HepG2 (cell line): Measurements from ENCODE around the gene SSX2IP. TPM values are rescaled to one million over a fixed set of nuclear protein-coding genes. Genes with fewer than 3 reads are reported as not detected.
A peak's percentile ranks its signal among the peaks of the same experiment; 100 is the strongest.

Experiments
- ARNTL ChIP-seq: sonication (generic); formaldehyde crosslinking; IDR thresholded peaks from 2 replicates; pipeline ENCODE4 v1.4.0; 2020; ENCODE audit warnings: mild to moderate bottlenecking, missing genetic modification reagents
- CEBPG ChIP-seq: IDR thresholded peaks from 2 replicates; pipeline ENCODE4 v1.6.1; 2016
- CSRNP1 ChIP-seq: sonication (generic); formaldehyde crosslinking; IDR thresholded peaks from 2 replicates; pipeline ENCODE4 v1.8.1; 2023; ENCODE audit warnings: mild to moderate bottlenecking, missing genetic modification reagents
- EZH2 ChIP-seq: conservative IDR thresholded peaks from 2 replicates; pipeline ENCODE4 v1.6.1; 2012; ENCODE audit warnings: mild to moderate bottlenecking, low read depth, low read length, moderate library complexity
- HBP1 ChIP-seq: IDR thresholded peaks from 2 replicates; pipeline ENCODE4 v1.6.1; 2016; ENCODE audit warnings: low read depth, control low read depth
- HDAC1 ChIP-seq: sonication (generic); formaldehyde crosslinking; IDR thresholded peaks from 2 replicates; pipeline ENCODE4 v1.5.1; 2020; ENCODE audit warnings: mild to moderate bottlenecking, missing genetic modification reagents
- HNRNPK ChIP-seq: fragments of 200-400 bp; formaldehyde crosslinking; IDR thresholded peaks from 2 replicates; pipeline ENCODE4 v1.6.1; 2018; ENCODE audit warnings: low read length, low read depth, moderate library complexity, mild to moderate bottlenecking; ENCODE audit not compliant: poor library complexity, severe bottlenecking
- MAX ChIP-seq: IDR thresholded peaks from 2 replicates; pipeline ENCODE4 v1.6.1; 2012; ENCODE audit warnings: inconsistent platforms
- MED1 ChIP-seq: sonication (generic); formaldehyde crosslinking; IDR thresholded peaks from 2 replicates; pipeline ENCODE4 v1.4.0; 2020; ENCODE audit warnings: missing genetic modification reagents
- POLR2A ChIP-seq, 2 experiments: IDR thresholded peaks; 2 replicates each; pipeline ENCODE4 v1.6.1; 2011; ENCODE audit warnings: low read depth in 2 of 2, low read length in 2 of 2, mild to moderate bottlenecking in 1 of 2, moderate library complexity in 1 of 2; ENCODE audit not compliant: insufficient read depth in 1 of 2
- PREB ChIP-seq: sonication (generic); formaldehyde crosslinking; IDR thresholded peaks from 2 replicates; pipeline ENCODE4 v1.4.0; 2020; ENCODE audit warnings: missing genetic modification reagents
- SATB2 ChIP-seq: sonication (generic); formaldehyde crosslinking; IDR thresholded peaks from 2 replicates; pipeline ENCODE4 v1.5.0; 2020; ENCODE audit warnings: missing genetic modification reagents
- SIN3A ChIP-seq: IDR thresholded peaks from 2 replicates; pipeline ENCODE4 v1.6.1; 2011; ENCODE audit warnings: low read depth, mild to moderate bottlenecking, control low read depth, low read length, borderline replicate concordance
- TCF7L2 ChIP-seq: IDR thresholded peaks from 2 replicates; pipeline ENCODE4 v1.6.1; 2011; ENCODE audit warnings: mild to moderate bottlenecking, low read depth, low read length, moderate library complexity
- USF2 ChIP-seq, 2 experiments: sonication (generic) in 1 of 2; formaldehyde crosslinking in 1 of 2; IDR thresholded peaks; 2 replicates each; pipeline versions ENCODE4 v1.5.1 to v1.6.1; 2011 to 2020; ENCODE audit warnings: borderline replicate concordance in 1 of 2, low read depth in 1 of 2, low read length in 1 of 2, mild to moderate bottlenecking in 1 of 2, missing genetic modification reagents in 1 of 2, moderate library complexity in 1 of 2
- ZBTB1 ChIP-seq: sonication (generic); formaldehyde crosslinking; IDR thresholded peaks from 2 replicates; pipeline ENCODE4 v1.4.0; 2020; ENCODE audit warnings: missing genetic modification reagents, borderline replicate concordance
- ZFX ChIP-seq: sonication (generic); formaldehyde crosslinking; IDR thresholded peaks from 2 replicates; pipeline ENCODE4 v1.4.0; 2020; ENCODE audit warnings: mild to moderate bottlenecking, low read depth, missing genetic modification reagents, moderate library complexity
- ZKSCAN1 ChIP-seq: fragments of 150-350 bp; IDR thresholded peaks from 2 replicates; pipeline ENCODE4 v1.6.1; 2014; ENCODE audit warnings: low read length
- ZNF678 ChIP-seq: sonication (generic); formaldehyde crosslinking; IDR thresholded peaks from 2 replicates; pipeline ENCODE4 v1.4.0; 2020; ENCODE audit warnings: mild to moderate bottlenecking, missing genetic modification reagents
- ZNF770 ChIP-seq: sonication (generic); formaldehyde crosslinking; IDR thresholded peaks from 2 replicates; pipeline ENCODE4 v1.5.0; 2020; ENCODE audit warnings: mild to moderate bottlenecking, missing genetic modification reagents
- ZNF777 ChIP-seq: sonication (generic); formaldehyde crosslinking; IDR thresholded peaks from 2 replicates; pipeline ENCODE4 v1.4.0; 2020; ENCODE audit warnings: missing genetic modification reagents
- polyA plus RNA-seq, 8 experiments: library from polyadenylated mRNA; depleted of rRNA in 3 of 8; stranded (reverse) in 7 of 8; unstranded in 1 of 8; fragments of >200 nt; fragmentation: Illumina TruSeq in 4 of 8; extraction: Trizol in 4 of 8; gene quantifications; 2 replicates each; pipeline versions ENCODE4 v1.2.1 to v1.2.3, GENCODE V29; 2011 to 2016; ENCODE audit warnings: low read depth in 4 of 8, missing spikeins in 1 of 8, mixed read lengths in 1 of 8; ENCODE audit not compliant: insufficient read depth in 1 of 8
- total RNA-seq, 5 experiments: library from RNA; depleted of rRNA; stranded (reverse); fragments of >200 nt; fragmentation: Illumina TruSeq; extraction: Trizol; gene quantifications; 2 replicates each; pipeline ENCODE4 v1.2.3, GENCODE V29; 2016; ENCODE audit warnings: low read depth in 1 of 5

The SSX2IP gene
- total and polyA plus RNA-seq, 2 of the 13 experiments (the other 11 are each of a cell fraction or from before 2014, with no cell fraction given) = 2.7 to 23.7 TPM

- no peak for TF ChIP-seq CSRNP1 (CRISPR knock-in tag)
- TF ChIP-seq ZBTB1 = no peak
- no peak for TF ChIP-seq ZKSCAN1
- 0 out of 2 replicates have a peak, but pooled peaks have one; percentile 8 for TF ChIP-seq ZNF777 (CRISPR knock-in tag)
- no peak for TF ChIP-seq USF2 (IDR thresholded peaks at IDR 0.05; ENCODE audit: low read depth, low read length)
- TF ChIP-seq USF2 (CRISPR knock-in tag; IDR thresholded peaks at IDR 0.05; ENCODE audit: borderline replicate concordance) = no peak
- peak; percentile 37; the same call in 1 of the 2 replicates for TF ChIP-seq SIN3A
- peak; percentile 43; the same call in 1 of the 2 replicates for TF ChIP-seq ZFX
- TF ChIP-seq CEBPG = no peak
- TF ChIP-seq MED1 (CRISPR knock-in tag) = 0 out of 2 replicates have a peak, but pooled peaks have one; percentile 8
- TF ChIP-seq ARNTL (CRISPR knock-in tag) = no peak
- TF ChIP-seq TCF7L2 = no peak
- TF ChIP-seq SATB2 = no peak
- TF ChIP-seq PREB (CRISPR knock-in tag) = no peak
- TF ChIP-seq ZNF770 = peak; percentile 48; the same call in 1 of the 2 replicates
- TF ChIP-seq HBP1 (CRISPR knock-in tag) = peak; percentile 22; the same call in 1 of the 2 replicates
- peak; percentile 36; the same call in 1 of the 2 replicates for TF ChIP-seq MAX
- no peak for TF ChIP-seq HNRNPK
- peak; percentile 51 to 59 for TF ChIP-seq POLR2A (IDR thresholded peaks at IDR 0.05; ENCODE audit: insufficient read depth in 1 of 2, low read depth in 2 of 2, low read length in 2 of 2)
- no peak for TF ChIP-seq ZNF678
- no peak for TF ChIP-seq EZH2
- peak; percentile 27; the same call in 1 of the 2 replicates for TF ChIP-seq HDAC1 (CRISPR knock-in tag)
Observed at GRCh38 chr1:84690397-84691121, at the start of gene SSX2IP (continued).
